Skeletal muscle tissue (tissue), 4 donors: ENCODE measurements around the gene STATH. TPM values are rescaled to one million over a fixed set of nuclear protein-coding genes. Genes with fewer than 3 reads are reported as not detected.
"Not testable (repeated sequence)": the region's sequence is repeated elsewhere in the genome, so short reads cannot be mapped to it uniquely, and the experiment has no call there.

Experiments used
- H3K27ac ChIP-seq: one replicate; pipeline ENCODE4 v1.7.0; 2013; ENCODE audit warnings: mild to moderate bottlenecking, low read depth, low read length, inconsistent platforms
- H3K27me3 ChIP-seq, 3 donors: one replicate each; pipeline ENCODE4 v1.7.0; 2013; ENCODE audit warnings: low read length in 3 of 3; ENCODE audit not compliant: control insufficient read depth in 3 of 3, insufficient read depth in 3 of 3
- H3K36me3 ChIP-seq, 3 donors: one replicate each; pipeline ENCODE4 v1.7.0; 2013; ENCODE audit warnings: low read length in 3 of 3; ENCODE audit not compliant: control insufficient read depth in 3 of 3, insufficient read depth in 3 of 3
- H3K4me1 ChIP-seq, 3 donors: one replicate each; pipeline ENCODE4 v1.7.0; 2013; ENCODE audit warnings: low read length in 3 of 3, mild to moderate bottlenecking in 3 of 3; ENCODE audit not compliant: control insufficient read depth in 3 of 3, insufficient read depth in 3 of 3
- H3K4me3 ChIP-seq, 3 donors: one replicate each; pipeline ENCODE4 v1.7.0; 2013; ENCODE audit warnings: low read length in 3 of 3
- H3K9ac ChIP-seq, 3 donors: one replicate each; pipeline ENCODE4 v1.7.0; 2013; ENCODE audit warnings: low read length in 3 of 3, mild to moderate bottlenecking in 3 of 3, moderate library complexity in 2 of 3, low read depth in 1 of 3
- H3K9me3 ChIP-seq, 3 donors: one replicate each; pipeline ENCODE4 v1.7.0; 2013; ENCODE audit warnings: low read length in 3 of 3; ENCODE audit not compliant: control insufficient read depth in 3 of 3
- total RNA-seq: library from RNA; depleted of rRNA; stranded (reverse); fragments of >200 nt; gene quantifications from one replicate; pipeline ENCODE4 v1.2.3, GENCODE V29; 2014
- donor health status: Osteomylitis.

Gene STATH
- total RNA-seq, 1 donor from 2014 or later: not detected

DNA sequence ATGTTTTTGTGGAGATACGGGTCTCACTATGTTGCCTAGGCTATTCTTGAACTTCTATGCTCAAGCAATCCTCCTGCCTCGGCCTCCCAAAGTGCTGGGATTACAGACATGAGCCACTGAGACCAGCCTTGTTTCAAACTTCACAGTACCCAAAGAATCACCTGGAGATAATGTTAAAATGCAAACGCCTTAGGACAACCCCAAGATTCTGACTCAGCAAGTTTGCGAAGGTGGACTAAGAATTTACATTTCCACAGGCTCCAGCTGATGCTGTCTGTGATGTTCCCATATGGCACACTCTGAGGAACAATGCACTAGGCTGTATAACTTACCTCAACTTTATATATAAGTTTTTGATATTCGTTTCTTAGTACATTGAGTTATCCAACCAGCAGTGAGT lies 984 bp upstream of the STATH start:
- no peaks in the 10 kb centered on the region for H3K9me3 ChIP-seq
- no peak overlapping the region for H3K4me3 ChIP-seq
- no peaks in the 10 kb centered on the region for H3K4me1 ChIP-seq
- no peaks in the 10 kb centered on the region for H3K36me3 ChIP-seq
- no peaks in the 10 kb centered on the region for H3K27me3 ChIP-seq
- H3K9ac ChIP-seq: no peak overlapping the region
- no peak overlapping the region for H3K27ac ChIP-seq

DNA sequence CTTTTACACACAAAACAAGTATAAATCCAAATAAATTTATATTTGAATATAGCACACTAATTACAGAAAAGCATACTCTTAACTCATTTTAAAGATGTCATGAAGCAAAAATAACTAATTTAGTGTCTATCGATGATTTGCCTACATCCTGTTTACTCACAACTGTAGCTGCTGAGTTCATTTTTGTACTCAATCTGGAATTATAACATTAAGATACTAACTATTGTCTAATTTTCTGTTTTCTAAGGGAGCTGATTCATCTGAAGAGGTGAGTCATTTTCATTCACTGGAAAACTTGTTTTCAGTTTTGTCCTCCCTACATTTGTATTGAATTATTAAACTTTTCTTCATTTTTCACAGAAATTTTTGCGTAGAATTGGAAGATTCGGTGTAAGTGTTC lies 3.7 kb downstream of the STATH start:
- Histone ChIP-seq H3K9me3 (no peaks in the 10 kb centered on the region), H3K36me3 (no peaks in the 10 kb centered on the region), H3K27ac (no peak overlapping the region), H3K9ac (no peak overlapping the region), H3K4me3 (no peak overlapping the region), H3K4me1 (no peaks in the 10 kb centered on the region), H3K27me3 (no peaks in the 10 kb centered on the region)

DNA sequence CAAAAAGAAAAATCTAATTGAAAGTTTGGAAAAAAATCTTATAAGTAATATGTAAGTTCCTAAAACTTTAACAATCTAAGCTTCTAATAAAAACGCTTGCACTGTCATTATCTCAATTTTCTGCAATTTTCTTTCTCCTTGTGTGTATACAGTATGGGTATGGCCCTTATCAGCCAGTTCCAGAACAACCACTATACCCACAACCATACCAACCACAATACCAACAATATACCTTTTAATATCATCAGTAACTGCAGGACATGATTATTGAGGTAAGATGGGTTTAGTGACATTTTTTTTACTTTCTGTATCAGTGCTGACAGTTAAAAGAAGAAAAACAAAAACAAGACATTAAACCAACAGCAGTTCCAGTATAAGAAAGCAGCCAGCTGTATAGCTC lies 4.9 kb downstream of the STATH start:
- Histone ChIP-seq H3K27ac (no peak overlapping the region), H3K4me1 (no peaks in the 10 kb centered on the region), H3K36me3 (no peaks in the 10 kb centered on the region), H3K9ac (no peak overlapping the region), H3K9me3 (no peaks in the 10 kb centered on the region), H3K4me3 (no peak overlapping the region), H3K27me3 (no peaks in the 10 kb centered on the region)

DNA sequence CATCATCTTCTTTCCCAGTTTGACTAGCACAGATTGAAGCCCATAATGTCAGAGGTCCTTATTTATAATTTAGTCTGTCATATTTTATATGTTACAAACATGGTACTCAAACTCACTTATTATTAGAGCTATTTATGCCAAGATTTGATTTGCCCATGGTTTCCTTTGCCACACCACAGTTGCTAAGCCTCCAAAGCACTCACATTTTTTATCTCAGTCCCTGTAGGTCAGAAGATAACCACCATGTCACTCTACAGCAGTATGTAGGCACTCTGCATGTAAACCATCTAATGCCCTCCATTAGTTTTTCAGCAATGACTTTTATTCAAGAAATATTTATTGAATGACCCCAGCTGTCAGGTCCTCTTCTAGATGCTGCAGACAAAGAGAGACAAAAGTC lies 6.7 kb downstream of the STATH start:
- Histone ChIP-seq H3K4me3 (no peak overlapping the region), H3K9me3 (no peaks in the 10 kb centered on the region), H3K27me3 (no peaks in the 10 kb centered on the region), H3K36me3 (no peaks in the 10 kb centered on the region), H3K9ac (no peak overlapping the region), H3K27ac (no peak overlapping the region), H3K4me1 (no peaks in the 10 kb centered on the region)

DNA sequence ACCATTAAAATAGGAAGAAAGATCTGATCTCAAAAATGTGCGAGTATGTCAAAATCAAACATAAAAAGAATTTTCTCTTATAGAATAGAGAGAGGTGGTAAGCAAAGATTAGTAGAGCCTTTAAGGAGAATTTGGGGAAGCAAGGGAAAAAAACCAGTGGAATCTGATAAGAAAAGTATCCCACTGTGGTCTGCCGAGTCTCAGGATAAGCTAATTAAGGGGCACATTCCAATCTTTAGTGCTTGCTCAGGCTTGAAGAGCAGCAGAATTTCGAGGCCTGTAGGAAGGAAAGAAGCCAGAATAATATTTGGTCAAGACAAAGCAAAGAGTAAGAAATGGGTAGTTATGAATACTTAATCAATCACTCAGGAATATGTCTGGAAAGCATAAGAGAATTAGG lies 13.0 kb downstream of the STATH start:
- Histone ChIP-seq H3K9me3 (no peaks in the 10 kb centered on the region), H3K4me3 (no peak overlapping the region), H3K36me3 (no peaks in the 10 kb centered on the region), H3K27me3 (no peaks in the 10 kb centered on the region), H3K9ac (no peak overlapping the region), H3K27ac (no peak overlapping the region), H3K4me1 (no peaks in the 10 kb centered on the region)

DNA sequence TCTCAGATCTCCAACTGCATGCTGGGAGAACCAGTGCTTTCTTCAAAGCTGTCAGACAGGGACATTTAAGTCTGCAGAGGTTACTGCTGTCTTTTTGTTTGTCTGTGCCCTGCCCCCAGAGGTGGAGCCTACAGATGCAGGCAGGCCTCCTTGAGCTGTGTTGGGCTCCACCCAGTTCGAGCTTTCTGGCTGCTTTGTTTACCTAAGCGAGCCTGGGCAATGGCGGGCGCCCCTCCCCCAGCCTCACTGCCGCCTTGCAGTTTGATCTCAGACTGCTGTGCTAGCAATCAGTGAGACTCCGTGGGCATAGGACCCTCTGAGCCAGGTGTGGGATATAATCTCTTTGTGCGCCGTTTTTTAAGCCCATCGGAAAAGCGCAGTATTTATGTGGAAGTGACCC lies 23.2 kb downstream of the STATH start:
- not testable (repeated sequence) for H3K27me3 ChIP-seq, H3K36me3 ChIP-seq, H3K9ac ChIP-seq

DNA sequence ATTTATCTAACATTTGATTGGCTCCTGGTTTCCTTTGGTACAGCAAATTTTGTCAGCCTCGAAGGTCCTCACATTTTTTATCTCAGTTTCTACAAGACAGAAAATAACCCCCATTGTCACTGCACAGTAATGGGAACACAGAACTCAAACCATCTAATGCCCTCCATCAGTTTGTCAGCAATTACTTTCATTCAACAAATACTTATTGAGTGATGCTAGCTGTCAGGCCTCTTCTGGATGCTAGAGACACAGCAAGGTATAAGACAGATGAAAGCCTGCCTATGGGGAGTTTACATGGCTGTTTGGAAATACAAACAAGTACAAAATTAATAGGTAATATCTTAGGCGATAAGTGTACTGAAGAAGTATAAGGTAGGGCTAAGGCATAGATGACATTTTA lies 27.5 kb downstream of the STATH start:
- H3K4me3 ChIP-seq: no peak overlapping the region
- H3K27ac ChIP-seq: no peak overlapping the region
- H3K9me3 ChIP-seq: no peaks in the 10 kb centered on the region
- H3K4me1 ChIP-seq: no peaks in the 10 kb centered on the region
- no peaks in the 10 kb centered on the region for H3K36me3 ChIP-seq
- no peak overlapping the region for H3K9ac ChIP-seq
- no peaks in the 10 kb centered on the region for H3K27me3 ChIP-seq

More for the DNA sequence above, 23.2 kb downstream of the STATH start:
- H3K9me3 ChIP-seq, H3K27ac ChIP-seq, H3K4me1 ChIP-seq, H3K4me3 ChIP-seq: not testable (repeated sequence)

DNA sequence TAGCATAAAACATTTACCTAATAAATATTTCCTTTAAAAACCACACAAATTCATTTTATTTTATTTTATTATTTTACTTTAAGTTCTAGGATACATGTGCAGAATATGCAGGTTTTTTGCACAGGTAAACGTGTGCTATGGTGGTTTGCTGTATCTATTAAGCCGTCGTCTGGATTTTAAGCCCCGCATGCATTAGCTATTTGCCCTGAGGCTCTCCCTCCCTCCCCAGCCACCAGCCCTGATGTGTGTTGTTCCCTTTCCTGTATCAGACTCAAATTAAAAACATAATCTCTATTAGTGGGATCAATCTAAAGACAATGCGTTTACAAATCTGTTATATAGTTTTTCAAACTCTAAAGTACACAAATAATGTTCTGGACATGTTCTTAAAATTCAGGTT lies 31.2 kb downstream of the STATH start:
- Histone ChIP-seq H3K4me3 (no peak overlapping the region), H3K9ac (no peak overlapping the region), H3K4me1 (no peaks in the 10 kb centered on the region), H3K27ac (no peak overlapping the region), H3K36me3 (no peaks in the 10 kb centered on the region), H3K9me3 (no peaks in the 10 kb centered on the region), H3K27me3 (no peaks in the 10 kb centered on the region)

DNA sequence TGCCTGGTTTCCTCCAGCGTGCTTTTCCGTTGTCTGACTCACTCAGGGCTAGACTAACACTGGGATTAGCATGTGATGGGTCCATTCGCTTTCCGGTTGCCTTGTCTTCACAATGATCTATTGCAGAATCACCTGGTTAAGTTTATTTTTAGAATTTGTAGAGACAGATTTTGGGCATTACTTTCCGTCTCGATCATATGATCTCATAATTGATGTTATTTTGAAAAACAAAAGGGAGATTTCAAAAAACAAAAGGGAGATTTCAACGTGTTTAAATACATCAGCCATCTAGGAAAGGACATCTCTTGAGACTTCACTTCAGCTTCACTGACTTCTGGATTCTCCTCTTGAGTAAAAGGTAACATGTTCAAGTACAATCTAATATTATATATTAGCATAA lies 32.4 kb downstream of the STATH start, which contains the start of gene HTN3:
HTN3 (plus strand) TSS at position 301 of the 400 bp plus-strand sequence. CDS start 2,282 bp downstream, outside the sequence.
- not testable (repeated sequence) for H3K27me3 ChIP-seq, H3K9me3 ChIP-seq, H3K4me1 ChIP-seq, H3K27ac ChIP-seq, H3K36me3 ChIP-seq, H3K9ac ChIP-seq, H3K4me3 ChIP-seq

DNA sequence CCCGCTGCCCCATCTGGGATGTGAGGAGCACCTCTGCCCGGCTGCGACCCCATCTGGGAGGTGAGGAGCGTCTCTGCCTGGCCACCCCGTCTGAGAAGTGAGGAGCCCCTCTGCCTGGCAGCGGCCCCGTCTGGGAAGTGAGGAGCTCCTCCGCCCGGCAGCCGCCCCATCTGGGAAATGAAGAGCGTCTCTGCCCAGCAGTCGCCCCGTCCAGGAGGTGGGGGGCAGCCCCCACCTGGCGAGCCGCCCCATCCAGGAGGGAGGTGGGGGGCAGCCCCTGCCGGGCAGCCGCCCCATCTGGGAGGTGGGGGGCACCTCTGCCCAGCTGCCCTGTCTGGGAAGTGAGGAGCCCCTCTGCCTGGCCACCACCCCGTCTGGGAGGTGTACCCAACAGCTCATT lies 41.8 kb downstream of the STATH start:
- not testable (repeated sequence) for H3K27ac ChIP-seq, H3K9me3 ChIP-seq, H3K4me1 ChIP-seq, H3K4me3 ChIP-seq, H3K27me3 ChIP-seq, H3K36me3 ChIP-seq, H3K9ac ChIP-seq

DNA sequence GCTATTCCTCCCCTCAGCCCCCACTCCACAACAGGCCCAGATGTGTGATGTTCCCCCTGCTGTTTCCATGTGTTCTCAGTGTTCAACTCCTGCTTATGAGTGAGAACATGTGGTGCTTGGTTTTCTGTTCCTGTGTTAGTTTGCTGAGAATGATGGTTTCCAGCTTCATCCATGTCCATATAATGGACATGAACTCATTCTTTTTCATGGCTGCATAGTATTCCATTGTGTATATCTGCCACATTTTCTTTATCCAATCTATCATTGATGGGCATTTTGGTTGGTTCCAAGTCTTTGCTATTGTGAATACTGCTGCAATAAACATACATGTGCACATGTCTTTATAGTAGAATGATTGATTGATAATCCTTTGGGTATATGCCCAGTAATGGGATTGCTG lies 44.2 kb downstream of the STATH start:
- H3K9ac ChIP-seq, H3K27ac ChIP-seq, H3K4me1 ChIP-seq, H3K9me3 ChIP-seq, H3K4me3 ChIP-seq, H3K27me3 ChIP-seq, H3K36me3 ChIP-seq: not testable (repeated sequence)
